GM12872 (cell line): ENCODE measurements around the gene KY.

Experiments
- TF ChIP-seq, protein P1 (sequence below): IDR thresholded peaks from 3 replicates; pipeline ENCODE4 v1.5.1; 2011; ENCODE audit warnings: low read depth, mild to moderate bottlenecking, low read length, moderate library complexity; ENCODE audit not compliant: insufficient read depth

KY gene

DNA sequence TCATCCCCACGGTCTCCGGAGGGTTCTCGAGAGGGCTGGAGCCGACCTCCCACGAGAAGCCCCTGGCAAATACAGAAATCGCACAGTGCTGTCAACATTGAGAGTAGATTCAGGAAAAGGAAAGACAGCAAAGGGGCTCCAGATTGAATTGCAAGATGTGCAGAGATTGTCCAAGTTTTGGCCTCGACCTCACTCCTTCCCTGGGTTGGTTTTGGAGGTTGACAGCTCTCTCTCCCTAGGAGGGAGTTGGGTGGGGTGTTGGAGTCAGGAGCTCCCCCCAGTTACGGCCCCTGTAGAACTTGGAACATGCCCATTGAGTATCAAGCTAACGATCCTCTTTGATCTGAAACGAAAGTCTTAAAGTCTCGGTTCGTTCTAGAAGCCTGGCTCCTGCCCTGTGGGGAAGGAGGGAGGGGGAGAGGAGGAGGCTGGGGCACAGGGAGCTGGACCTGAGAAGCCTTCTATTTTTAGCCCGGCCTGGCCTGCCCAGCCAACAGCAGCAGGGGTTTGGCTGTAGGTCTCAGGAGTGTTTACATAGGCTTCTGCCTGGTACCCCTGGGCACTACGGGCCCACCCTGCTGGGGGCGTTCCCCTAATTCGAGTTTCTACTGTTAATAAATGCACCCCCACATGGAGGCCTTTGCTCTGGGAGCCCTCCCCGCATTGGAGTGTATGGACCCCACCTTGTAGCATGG lies 672 bp upstream of the KY start:
- TF ChIP-seq, protein P1, sequence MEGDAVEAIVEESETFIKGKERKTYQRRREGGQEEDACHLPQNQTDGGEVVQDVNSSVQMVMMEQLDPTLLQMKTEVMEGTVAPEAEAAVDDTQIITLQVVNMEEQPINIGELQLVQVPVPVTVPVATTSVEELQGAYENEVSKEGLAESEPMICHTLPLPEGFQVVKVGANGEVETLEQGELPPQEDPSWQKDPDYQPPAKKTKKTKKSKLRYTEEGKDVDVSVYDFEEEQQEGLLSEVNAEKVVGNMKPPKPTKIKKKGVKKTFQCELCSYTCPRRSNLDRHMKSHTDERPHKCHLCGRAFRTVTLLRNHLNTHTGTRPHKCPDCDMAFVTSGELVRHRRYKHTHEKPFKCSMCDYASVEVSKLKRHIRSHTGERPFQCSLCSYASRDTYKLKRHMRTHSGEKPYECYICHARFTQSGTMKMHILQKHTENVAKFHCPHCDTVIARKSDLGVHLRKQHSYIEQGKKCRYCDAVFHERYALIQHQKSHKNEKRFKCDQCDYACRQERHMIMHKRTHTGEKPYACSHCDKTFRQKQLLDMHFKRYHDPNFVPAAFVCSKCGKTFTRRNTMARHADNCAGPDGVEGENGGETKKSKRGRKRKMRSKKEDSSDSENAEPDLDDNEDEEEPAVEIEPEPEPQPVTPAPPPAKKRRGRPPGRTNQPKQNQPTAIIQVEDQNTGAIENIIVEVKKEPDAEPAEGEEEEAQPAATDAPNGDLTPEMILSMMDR, result no peak

DNA sequence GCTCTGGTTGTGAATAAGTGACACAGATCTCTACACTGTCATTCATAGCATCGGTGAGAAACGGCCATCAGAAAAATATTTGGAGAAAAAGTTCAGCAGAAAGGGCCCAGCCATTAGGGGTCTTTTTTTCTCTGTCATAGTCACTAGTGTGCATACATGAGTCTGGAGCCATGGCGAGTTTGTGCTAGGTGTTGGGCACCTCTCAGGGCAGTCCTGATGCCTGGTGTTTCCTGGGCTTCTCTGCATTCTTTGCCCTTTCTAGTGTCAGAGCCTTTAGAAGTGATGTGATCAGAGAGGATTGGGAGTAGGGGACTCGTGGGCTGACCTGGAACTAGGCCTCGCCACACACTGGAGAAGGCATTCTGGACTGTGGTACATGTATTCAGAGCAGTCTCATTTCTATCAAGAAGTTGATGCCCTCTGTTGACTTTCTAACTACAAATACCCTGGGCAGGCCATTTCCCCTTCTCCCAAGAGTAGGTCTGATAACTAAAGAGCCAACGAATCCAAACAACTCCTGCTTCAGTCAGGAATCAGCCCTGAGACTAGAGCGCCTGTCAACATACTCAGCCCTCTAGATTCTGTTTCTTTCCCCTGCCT lies 1.6 kb downstream of the KY start:
- TF ChIP-seq, protein P1, result no peak

DNA sequence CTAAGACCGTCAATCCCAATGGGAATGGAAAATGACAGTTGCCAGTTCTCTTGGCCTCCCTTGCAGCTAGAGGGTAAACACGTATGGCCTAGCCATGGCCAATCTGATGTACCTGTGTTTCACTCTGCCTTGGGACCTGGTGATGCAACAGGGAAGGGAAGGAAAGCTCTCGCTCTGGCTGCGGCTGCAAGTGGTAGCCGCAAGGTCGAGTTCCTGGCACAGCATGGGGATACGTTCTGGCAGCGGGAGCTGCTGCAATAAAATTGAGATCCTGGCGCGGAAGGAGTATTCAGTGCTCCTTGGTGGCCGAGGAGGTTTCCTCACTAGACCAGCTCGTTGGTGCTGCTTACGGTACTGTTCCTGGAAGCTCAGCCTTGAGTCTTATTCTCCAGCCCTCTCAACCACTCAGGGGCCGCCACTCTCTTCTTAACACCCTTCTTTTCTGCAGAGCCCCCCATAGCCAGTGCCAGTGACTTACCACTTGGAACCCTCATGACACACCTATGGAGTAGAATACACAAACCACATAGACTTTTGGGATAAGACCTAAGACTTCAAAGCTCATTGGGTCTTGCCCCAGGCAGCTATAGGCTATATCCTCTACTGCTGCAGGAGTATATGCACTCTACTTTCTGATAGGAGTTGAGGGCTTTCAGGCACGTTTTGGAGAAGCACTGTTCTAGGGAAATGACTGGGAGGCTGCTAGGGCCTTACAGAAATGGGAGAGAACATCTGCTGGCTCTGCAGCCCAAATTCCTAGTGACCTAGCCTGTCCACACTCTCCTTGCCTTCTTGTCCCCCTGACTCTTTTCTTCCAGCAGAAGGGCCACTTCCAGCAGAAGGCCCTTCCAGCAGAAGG lies 2.7 kb downstream of the KY start:
- TF ChIP-seq, protein P1, result no peak

DNA sequence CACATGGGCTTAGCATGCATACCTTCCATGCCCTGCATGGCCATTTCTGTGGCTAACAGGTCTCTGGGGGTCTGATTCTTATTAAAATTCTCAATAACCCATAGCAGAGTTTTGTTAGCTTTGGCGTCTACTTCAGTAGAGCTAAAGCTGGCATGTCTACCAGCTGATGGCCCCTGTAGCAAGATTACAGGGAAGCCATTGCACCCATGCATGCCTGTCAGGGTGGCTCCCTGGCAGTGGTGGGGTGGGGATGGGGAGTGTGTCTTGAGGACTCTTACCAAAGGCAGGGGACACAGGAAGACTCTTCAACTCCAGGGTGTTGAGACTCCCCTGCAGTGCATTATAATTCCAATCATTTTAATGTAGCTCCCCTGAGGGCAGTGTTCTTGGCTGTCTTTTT lies 4.7 kb downstream of the KY start:
- TF ChIP-seq, protein P1, result no peak

DNA sequence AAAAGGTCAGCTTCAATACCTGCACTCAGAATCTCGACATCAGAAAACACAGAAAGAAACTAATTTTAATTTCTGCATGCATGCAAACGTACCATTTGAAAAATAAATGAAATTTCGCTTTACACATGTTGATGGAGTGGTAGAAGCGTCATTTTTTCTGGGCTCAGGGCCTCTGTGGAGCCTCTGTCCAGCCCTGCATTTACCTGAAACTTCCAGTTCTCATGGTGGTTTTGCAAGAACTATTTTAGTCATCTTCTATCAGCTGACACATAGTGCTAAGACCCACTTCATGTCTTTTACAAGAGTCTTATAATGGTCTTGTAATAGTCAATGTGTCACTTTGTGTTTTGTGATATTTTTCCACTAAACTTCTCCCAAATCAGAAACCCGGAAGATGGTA lies 5.3 kb downstream of the KY start:
- TF ChIP-seq, protein P1, result no peak

DNA sequence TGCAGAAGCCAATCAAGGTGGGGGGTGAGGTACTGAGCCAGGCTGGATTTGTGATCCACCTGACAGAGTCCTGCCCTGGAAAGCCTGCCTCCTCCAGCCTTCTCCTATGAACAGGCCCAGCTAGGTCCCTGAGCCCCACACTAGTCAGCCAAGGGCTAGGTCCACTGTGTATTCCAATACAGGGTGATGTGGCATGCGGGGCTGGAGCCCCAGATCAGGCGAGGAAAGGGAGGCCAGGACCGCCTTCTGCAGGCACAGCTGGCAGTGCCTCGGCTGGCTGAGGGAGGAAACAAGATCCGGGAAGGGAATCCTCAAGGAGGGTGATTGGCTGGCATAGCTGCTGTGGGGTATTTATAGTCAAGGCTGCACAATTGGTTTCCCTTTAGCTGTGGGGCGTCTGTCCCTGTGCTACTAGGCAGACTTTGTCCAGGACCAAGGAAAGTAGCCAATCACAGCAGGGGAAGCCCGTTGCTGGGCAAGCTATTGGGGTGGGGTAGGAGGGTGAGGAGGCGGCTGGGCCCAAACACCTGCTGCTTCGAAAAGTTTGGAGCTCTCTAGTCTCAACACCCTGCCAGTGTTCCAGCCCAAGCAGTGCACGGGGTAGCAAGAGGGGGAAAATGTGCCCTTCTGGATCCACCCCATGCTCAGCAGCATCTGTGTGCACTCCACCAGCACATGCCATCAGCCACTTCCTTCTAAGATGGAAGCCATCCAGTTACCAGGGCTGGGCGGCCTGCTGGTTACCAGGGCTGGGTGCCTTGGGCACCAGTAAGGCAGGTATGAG lies 5.9 kb downstream of the KY start:
- TF ChIP-seq, protein P1, result no peak
